Sciatic nerve (tissue), 2 donors: ENCODE measurements around the gene MEAF6. TPM values are rescaled to one million over a fixed set of nuclear protein-coding genes. Genes with fewer than 3 reads are reported as not detected.

Experiments
- ATAC-seq: fragments of 200-7000 bp; cut with Tn5 transposase; one replicate; pipeline ENCODE4 v1.9.1; 2020; ENCODE audit warnings: mild to moderate bottlenecking, moderate library complexity
- DNase-seq: peaks from one replicate; pipeline ENCODE4 v3.0.0-alpha.2; 2020; ENCODE audit warnings: low spot score
- intact Hi-C: fragments of 100-400 bp; cut with DNase I; formaldehyde crosslinking; loops from one replicate; pipeline ENCODE4 v1.14.2; 2022
- total RNA-seq: library from RNA; stranded (reverse); fragmentation: NEBNext Ultra II Directional; extraction: Animal tissue kit (Norgen Biotek cat#: 25700); gene quantifications from one replicate; pipeline ENCODE4 v1.2.1, GENCODE V29; 2021
- donor health status: DM: no; HTN: no; CAD: no.
- donor health status: DM: no; HTN: no; CAD: no.

MEAF6 gene
- total RNA-seq, 1 donor from 2014 or later = 52.7 TPM

DNA sequence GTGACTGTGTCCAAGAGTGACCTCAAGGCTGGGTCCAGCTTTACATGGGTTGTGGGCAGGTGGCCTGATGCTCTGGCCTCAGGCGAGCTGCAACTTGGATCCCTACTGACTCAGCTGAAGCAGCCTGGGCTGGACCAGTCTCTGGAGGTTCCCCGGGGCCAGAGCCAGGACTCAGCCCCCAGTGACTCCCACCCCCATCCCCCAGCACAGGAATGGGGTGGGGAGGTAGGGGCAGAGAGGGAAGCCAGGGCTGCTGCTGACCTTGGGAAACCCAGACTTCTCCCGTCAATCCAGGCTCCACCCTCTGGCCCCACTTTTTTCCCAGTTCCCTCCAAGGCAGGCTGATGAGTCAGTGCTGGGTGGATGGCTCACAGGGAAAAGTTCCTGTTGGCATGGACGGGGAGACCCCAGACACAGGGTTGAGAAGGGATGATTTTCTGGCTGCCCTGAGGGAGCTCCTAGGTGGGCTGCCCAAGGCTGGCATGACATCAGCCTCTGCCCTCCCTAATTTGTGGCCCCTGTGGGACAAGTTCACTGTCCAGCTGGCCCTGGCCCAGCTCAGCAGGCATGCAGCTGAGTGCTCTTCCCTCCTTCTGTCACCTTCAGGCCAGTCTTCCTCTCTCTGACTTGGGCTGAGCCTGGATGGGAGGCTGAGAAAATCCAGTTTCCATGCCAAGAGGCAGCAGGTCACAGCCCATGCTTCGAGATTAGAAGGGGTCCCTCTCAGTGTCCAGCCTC is 37.9 kb downstream of the MEAF6 start:
- DNase-seq (peak; percentile 78), ATAC-seq (peak; percentile 42)
- intact Hi-C loops = no loop called here

DNA sequence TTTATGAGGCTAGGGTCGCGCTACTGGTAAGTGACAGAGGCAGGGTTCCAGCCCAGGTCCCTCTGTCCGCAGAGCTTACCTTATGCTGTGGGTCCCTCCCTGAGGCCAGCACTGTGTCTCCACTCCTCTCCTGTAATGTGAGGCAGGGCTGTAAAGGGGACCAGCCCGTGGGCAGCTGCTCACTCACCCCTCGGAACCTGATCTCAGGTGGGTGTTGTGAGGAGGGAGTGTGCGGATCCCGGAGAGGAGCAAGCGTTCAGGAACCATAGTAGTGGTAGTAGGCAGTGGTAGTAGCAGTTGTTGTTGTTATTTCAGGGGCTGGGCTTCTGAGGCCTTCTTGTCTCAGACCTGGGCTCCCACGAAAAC is 38.5 kb downstream of the MEAF6 start:
- no peak for ATAC-seq
- intact Hi-C loops = no loop called here
- no peak for DNase-seq

DNA sequence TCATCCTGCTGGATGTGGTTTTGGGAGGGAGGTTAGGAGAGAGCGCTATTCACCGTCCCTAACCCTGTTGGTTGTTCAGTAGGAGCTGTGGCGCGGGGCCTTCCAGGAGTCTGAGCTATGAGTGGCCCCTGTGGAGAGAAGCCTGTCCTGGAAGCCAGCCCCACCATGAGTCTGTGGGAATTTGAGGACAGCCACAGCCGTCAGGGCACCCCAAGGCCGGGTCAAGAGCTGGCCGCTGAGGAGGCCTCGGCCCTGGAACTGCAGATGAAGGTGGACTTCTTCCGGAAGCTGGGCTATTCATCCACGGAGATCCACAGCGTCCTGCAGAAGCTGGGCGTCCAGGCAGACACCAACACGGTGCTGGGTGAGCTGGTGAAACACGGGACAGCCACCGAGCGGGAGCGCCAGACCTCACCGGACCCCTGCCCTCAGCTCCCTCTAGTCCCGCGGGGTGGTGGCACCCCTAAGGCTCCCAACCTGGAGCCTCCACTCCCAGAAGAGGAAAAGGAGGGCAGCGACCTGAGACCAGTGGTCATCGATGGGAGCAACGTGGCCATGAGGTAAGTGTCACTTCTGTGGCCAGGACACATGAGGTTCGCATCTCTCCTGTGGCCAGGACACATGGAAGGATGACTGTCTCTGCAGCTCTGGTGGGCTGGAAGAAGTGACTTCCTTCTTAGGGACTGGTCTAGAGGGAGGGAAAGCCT is 39.0 kb downstream of the MEAF6 start:
- no peak for DNase-seq
- intact Hi-C loops = no loop called here
- no peak for ATAC-seq

DNA sequence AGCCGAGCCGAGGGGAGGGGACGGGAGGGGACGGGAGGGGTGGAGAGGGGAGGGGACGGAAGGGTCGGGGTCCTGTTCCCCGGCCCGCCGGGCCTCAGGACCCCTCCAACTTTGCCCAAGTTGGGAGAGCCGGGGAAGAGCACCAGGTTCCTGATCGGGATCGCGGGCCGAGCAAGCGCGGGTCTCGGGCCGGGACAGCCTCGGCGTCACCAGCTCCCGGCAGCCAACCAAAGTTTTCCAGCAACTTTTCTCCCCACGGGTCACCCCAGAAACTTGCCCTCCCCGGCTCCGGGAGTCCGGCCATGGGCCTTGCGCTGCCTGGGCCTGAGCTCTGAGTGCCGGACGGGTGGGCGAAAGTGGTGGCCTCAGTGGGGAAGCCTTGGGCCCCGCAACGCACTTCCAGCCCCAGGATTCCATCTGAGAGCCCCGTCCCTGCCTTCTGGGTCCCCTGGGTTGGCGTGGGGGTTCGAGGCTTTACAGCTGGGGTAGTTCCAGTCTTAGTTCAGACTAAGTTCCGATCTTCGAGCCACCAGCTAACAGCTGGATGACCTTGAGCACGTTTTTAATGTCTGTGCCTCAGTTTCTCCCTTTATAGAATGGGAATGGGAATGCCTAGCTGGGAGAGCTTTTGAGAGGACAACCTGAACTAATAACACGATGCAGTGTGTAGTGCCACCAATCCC is 39.7 kb downstream of the MEAF6 start:
- DNase-seq (peak; percentile 72), ATAC-seq (no peak)
- intact Hi-C loops = no loop called here

DNA sequence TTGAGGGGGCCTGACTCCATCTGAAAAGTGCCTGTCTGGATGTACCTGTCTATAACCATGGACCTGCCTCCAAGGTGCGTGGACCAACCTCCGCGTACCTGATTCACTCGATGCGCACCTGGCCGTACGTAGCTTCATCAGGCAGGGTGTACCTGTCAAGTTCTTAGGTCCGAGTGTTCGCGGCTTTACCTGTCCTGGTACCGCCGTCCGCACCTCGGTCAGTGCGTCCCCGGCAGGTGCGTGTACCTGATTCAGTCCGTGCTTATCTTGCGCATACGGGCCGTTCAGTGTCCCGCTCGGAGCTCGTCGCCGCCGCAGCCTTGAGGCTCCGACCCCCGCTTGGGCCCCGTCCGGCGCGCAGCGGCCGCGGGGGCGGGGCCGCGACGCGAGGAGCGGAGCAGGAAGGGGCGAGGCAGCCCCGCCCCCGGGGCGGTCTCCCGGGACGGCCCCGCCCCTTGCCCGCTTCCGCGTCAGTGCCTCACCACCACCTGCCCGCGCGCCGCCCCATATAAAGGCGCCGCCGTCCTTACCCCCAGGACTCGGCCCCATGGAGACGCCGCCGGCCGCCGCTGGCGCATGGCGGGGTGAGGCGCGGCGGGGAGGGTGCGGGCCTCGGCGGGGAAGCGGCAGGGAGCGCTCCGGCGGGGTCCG is 40.4 kb downstream of the MEAF6 start, which contains the start of gene ZC3H12A:
TSS of gene ZC3H12A (plus strand) at position 535 of the 651 bp plus-strand sequence. CDS start 917 bp downstream, outside the sequence.
- ATAC-seq (peak; percentile 85), DNase-seq (peak; percentile 93)
- intact Hi-C loops = no loop called here

DNA sequence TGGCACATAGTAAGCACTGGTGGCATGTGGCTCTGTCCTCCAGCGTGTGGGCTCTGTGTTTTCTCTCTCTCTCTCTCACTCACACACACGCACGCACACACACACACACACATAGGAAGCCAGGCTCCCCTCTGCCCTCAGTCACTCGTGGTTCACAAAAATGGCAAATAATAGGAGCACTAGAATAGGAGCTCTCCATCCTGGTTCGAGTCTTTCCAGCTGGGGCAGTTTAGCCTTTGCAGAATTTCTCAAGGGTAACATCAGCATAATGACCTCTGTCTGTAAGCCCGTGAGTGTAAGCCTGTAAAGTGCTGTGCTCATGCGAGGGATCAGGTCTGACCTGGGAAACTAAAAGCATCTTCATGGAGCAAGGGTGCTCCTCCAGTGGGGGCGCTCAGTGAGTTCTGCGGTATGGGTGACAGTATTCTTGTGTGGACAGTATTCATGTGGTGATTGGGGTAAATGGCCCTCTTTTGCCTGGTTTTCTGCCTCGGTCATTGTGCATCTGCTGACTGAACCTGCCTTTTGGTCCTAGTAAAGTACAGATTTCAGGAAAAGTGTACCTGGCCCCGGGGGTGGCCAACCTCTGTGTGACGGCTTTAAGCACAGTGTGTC is 41.0 kb downstream of the MEAF6 start:
- intact Hi-C loops = no loop called here
- ATAC-seq (no peak), DNase-seq (no peak)

DNA sequence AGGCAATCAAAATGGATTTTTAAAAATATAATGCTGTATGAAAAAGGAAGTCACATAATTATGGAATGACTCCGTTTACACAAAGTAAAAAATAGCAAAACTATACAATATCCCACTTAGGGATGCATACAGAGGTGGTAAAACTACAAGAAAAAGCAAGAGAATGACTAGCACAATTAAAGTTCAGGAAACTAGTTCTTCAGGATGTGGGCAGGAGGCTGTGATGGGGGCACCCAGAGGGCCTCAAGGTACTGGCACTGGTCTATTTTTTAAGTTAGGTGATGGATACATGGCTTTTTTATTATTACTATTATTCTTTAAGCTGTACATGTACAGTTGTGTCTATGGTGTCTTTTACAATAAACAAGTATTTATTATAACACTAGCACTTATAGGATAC is 41.6 kb downstream of the MEAF6 start:
- no peak for ATAC-seq
- no peak for DNase-seq
- intact Hi-C loops = no loop called here

DNA sequence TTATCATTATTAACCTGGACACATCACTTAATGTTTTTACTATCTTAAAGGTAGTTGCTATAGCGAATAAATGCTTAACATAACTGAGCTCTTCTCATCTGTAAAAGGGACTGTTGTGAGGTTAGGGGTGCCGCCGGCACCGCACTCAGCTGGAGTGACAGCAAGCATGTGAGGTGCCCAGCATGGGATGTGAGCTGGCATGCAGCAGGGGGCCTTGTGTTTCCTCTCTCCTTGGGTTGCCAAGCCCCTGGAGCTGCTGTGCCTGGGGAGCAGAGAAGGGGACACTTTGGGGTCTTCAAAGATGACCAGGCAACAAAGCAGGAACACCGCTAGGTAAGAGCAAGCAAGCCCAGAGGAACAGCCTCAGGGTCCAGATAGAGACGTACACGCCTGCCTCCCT is 42.3 kb downstream of the MEAF6 start:
- intact Hi-C loops = no loop called here
- ATAC-seq = no peak

DNA sequence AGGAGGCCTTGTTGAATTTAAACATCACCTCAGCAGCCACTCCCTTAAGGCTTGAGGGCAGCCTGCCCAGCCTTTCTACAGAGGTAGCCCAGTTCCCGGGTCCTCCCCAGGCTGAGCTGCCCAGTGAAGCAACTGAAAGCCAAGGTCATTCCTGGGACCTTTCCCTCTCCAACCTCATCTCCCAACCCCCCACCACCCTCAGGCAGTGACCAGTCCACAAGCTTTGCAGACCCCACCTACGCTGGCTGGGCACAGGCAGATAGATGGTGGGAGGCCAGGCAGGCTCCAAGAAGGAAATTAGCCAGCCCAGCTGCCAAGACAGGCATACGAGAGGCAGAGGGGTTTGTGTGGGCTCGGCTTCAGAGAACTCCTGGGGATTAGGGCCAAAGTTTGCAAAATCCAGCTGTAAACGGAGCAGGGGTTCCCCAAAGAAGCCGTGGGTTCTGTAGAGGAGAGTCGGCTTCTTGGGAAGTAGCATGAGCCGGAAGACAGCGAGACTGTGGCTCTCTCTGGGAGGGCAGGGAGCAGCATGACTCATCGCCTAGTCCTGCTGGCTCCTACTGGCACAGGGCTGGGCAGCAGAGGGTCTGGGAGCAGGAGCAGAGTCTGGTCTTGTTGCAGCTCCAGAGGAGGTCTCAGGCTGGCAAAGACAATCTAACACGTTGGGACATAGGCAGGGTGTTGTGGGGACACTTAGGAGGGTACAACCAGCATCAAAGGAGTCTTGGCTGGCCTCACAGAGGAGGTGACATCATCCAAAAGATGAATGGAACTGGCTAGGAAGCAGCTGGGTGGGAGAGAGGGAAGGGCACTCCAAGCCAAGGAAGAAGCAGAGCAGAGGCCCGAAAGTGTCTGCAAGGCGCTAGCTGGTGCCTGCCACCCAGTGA is 43.0 kb downstream of the MEAF6 start:
- peak; percentile 72 for ATAC-seq
- DNase-seq = peak; percentile 82
- intact Hi-C loops = no loop called here

More for the DNA sequence above, 42.3 kb downstream of the MEAF6 start:
- no peak for DNase-seq

DNA sequence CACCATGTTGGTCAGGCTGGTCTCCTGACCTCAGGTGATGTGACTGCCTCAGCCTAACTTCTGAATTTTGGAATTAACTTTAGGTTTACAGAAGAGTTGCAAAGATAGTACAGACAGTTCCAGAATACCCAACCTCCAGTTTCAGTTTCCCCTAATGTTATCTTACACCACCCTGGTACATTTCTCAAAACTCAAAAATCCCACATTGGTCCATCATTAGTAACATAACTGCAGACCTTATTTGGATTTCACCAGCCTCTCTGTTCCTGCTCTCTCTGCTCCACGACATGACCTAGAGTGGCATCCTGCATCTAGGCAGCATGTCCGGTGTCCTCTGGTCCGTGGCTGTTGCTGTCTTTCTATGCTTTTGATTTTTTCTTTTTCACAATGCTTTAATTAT is 45.2 kb downstream of the MEAF6 start:
- intact Hi-C loops = no loop called here
- ATAC-seq (no peak), DNase-seq (no peak)

DNA sequence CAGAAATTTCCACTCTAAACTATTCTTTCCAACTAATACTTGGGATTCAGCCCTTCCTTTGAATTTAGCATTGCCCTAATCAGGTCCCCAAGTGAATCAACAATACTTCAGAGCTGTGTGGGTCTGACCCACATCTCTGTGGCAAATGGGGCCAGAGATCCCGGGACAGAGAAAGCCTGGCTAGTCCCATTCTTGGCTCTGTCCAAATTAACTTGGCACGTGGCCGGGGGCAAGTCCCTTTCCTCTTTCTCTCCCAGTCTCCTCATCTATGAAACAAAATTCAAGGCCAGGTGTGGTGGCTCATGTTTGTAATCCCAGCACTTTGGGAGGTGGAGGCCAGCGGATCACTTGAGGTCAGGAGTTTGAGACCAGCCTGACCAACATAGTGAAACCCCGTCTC is 46.5 kb downstream of the MEAF6 start:
- ATAC-seq = no peak
- intact Hi-C loops = no loop called here
- DNase-seq = no peak

DNA sequence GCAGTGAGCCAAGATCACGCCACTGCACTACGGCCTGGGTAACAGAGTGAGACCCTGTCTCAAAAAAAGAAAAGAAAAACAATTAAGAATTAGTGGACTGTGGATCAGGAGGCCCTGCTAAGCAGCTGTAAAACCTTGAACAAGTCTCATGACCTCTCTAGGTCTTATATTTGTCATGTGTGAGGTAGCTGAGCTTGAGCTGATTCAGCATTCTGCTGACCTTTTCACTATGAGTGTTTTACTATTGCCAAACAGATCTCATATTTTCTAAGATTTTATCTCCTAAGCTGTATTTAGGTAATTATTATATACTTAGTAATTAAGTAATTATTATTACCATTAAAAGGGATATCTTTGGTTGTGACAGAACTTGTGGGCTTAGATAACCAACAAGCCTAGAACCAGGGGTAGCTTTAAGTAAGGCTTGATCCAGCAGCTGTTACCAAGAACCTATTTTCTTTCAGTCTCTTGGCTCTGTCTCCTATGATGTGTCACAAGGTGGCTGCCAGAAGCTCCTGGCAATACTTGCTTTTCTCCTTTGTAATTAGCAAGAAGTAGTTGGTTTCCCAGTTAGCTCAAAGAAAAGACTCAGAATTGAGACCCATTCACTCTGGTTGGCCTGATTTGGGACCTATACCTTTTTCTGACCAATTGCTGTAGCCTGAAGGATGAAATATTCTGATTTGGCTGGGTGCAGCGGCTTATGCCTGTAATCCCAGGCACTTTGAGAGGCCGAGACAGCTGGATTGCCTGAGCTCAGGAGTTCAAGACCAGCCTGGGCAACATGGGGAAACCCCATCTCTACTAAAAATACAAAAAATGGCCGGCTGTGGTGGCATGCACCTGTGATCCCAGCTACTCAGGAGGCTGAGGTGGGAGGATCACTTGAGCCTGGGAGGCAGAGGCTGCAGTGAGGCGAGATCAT is 48.7 kb downstream of the MEAF6 start:
- ATAC-seq = no peak
- intact Hi-C loops = no loop called here
- DNase-seq = no peak

DNA sequence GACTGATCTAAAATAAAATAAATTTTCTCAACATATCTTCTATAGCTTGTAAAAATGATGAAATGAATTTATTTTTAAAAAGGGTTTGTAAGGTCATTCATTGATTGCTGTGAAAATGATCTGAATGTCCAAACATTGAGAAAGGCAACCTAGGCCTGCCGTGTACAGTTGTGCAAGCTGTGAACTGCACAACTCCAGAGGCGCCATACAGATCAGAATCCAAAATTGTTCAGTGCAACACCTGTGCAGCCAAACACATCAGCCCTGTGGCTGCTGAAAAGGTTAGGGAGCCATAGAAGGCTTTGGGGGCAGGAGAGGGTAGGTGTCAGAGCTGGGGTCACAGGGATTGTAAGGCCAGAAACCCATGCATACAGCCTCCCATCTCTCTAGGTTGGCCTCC is 50.1 kb downstream of the MEAF6 start:
- DNase-seq (no peak), ATAC-seq (no peak)
- intact Hi-C loops = no loop called here

DNA sequence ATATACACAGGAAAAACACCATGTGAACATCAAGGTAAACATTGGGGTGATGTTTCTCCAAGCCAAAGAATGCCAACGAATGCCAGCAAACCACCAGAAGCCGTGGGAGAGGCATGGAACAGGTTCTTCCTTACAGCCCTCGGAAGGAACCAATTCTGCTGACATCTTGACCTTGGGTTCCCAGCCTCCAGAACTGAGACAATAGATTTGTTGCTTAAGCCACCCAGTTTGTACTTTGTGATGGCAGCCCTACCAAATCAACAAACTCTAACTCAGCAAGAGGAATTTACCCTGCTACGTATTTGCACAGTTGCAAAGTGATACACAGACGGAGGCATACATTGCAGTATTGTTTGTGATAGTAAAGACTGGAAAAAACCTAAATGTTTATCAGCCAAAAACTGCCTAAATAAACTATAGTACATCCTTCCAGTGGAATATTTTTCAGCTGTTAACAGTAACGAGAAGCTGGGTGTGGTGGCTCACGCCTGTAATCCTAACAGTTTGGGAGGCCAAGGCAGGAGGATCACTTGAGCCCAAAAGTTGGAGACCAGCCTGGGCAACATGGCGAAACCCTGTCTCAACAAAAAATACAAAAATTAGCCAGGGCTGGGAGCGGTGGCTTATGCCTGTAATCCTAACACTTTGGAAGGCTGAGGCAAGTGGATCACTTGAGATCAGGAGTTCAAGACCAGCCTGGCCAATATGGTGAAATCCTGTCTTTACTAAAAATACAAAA is 52.7 kb downstream of the MEAF6 start:
- ATAC-seq = no peak
- intact Hi-C loops = no loop called here
- no peak for DNase-seq

DNA sequence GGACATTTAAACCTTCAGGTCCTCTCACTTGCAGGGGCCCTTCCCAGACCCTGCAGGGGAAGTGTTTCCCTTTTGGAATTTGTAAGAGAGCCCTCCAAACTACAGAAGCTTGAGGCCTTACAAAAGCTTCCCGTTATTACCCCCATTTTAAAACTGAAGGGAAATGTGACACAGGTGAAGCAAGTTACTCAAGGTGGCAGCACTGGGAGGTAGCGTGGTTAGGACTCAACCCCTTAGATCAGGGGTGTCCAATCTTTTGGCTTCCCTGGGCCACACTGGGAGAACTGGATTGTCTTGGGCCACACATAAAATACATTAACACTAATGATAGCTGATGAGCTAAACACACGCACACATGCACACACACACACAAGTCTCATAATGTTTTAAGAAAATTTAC is 56.0 kb downstream of the MEAF6 start:
- intact Hi-C loops = no loop called here
- DNase-seq = no peak
- ATAC-seq = no peak

DNA sequence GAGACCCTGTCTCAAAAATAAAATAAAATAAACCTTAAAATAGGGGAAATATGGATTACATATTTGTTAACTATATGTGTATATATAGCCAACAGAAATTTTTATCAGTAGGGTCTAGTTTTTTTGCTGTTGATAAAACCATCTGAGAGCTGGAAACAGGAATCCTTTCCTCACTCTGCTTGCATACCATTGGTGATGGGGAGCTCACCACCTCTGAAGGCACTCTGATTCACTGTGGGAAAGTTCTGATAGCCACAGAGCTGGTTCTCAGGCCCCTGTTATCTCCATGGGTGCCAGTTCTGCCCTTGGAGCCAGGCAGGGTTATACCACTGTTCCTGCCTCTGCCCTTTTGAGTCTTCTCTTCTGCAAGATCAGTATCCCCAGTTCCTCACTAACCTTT is 58.0 kb downstream of the MEAF6 start:
- intact Hi-C loops = no loop called here

DNA sequence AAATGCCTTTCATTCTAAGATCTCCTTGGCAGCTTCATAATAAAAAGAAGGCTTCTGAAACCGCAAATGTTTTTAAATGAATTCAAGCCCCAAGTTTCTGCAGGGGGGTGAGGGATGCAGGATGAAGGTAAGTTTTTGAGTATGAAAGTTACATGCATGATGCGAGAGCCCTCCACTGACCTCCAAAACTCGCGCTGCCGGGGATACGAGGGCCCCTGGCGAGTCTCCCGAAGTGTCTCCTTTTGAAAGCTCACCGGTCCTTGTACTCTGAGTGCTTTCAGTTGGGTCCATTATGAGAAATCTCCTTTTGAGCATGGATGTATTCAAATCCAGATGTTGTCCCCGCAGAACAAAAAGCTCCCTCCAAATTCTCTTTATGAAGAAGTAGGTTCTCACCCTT is 59.0 kb downstream of the MEAF6 start:
- DNase-seq (no peak), ATAC-seq (no peak)
- intact Hi-C loops = loop anchor here (2.0 kb wide), 1 partner anchor 33 kb away; no protein-coding TSS in a partner anchor

More for the DNA sequence above, 58.0 kb downstream of the MEAF6 start:
- DNase-seq (no peak), ATAC-seq (no peak)
